Fibroblast of skin of right biceps (primary cell): ENCODE measurements around the gene ACADVL.

Source experiments
- DNase-seq: peaks from one replicate; pipeline ENCODE4 v3.0.0-alpha.2; 2013

ACADVL gene

DNA sequence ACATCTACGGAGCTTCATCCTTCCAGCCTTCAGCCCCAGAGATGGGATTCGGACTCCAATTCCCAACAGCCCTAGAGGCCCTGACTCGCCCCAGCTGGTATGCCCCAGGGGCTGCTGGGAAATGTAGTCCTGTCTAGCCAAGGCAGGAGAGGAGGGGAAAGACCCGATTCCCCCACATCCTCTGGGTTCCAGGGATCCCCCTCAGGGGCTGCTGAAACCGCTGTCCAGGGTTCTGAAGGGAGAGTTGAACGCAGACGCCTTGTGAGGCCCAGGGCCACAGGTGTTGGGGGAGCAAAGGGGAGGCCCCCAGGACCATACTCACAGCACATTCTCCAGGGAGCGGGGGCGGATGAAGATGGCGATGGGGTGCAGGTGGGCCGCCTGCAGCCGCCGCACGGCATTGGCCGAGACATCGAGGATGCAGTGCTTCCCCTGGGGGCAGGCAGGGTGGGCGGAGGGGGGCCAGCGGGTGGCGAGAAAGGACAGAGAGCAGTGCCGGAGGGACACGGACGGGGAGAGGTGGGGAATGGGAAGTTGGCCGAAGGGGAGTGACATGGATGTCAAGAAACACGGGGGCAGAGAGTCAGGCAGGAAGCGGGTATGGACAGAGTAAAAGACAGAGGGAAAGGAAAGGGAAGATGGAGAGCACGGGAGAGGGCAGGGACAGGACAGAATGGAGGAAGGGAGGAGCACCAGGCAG lies 28.0 kb upstream of the ACADVL start:
- DNase-seq = peak; percentile 43

GRCh38 chr17:7192271-7192937 lies 27.3 kb upstream of the ACADVL start:
- no peak for DNase-seq

GRCh38 chr17:7195971-7196370 lies 23.8 kb upstream of the ACADVL start:
- no peak for DNase-seq

- DNase-seq = no peak
Measured at GRCh38 chr17:7196651-7197401, 22.9 kb upstream of the ACADVL start.

GRCh38 chr17:7203391-7203790 lies 16.3 kb upstream of the ACADVL start:
- DNase-seq = no peak

DNA sequence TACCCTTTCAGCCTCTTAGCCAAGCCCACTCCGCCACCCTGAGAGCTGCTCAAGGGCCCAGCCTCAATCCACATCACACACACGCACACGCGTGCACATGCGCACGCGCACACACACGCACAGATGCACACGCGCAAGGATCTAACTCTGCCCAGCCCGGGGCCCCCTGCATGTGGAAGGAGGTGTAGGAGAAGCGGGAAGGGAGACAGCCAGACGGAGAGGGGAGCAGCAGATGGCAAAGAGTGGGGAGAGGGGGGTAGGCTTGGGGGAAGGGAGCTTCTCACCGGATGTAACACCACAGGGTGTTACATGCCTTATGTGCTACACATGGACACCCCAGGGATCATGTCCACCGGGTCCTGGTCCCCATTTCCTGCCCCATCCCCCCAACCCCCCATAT lies 15.4 kb upstream of the ACADVL start:
- DNase-seq = peak; percentile 42

- DNase-seq = peak; percentile 89
Measured at GRCh38 chr17:7204828-7205461, 14.8 kb upstream of the ACADVL start.

- no peak for DNase-seq
Measured at GRCh38 chr17:7205561-7205960, 14.2 kb upstream of the ACADVL start.

DNA sequence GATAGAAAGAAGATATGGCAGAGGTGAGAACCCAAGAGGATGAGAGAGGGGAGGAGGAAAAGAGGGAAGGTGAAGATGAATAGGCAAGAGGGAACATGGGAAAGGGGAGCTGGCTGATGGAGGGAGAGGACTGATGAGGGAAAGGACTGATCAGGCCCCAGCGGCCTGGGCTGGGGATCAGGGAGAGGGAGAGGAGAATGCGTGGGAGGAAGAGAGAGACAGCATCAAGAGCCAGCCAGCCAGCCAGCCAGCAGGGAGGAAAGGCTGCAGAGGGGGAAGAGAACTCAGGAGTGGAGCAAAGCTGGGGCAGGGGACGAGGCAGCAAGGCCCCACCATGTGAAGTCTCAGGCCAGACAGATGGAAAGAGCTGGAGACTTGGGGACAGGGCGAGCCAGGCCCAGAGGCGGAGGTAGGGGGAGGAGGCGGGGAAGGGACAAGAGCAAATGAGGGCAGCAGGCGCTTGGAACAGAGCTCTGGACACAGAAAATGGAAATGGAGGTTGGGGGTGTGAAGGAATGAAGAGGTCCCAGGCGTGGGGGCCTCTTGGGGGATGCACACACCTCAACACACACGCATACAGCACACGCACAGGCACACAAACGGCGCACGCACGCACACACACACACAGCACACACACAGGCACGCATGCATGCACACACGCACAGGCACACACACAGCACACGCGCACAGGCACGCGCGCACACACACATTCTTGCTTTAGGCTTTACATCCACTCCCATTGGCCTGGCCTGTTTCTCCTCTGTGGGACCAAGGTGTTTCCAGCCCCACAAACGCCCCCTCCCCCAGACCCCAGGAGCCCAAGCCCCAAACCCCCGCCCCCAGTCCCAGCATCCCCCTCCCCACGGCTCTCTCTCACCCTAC lies 12.4 kb upstream of the ACADVL start:
- DNase-seq = no peak

DNA sequence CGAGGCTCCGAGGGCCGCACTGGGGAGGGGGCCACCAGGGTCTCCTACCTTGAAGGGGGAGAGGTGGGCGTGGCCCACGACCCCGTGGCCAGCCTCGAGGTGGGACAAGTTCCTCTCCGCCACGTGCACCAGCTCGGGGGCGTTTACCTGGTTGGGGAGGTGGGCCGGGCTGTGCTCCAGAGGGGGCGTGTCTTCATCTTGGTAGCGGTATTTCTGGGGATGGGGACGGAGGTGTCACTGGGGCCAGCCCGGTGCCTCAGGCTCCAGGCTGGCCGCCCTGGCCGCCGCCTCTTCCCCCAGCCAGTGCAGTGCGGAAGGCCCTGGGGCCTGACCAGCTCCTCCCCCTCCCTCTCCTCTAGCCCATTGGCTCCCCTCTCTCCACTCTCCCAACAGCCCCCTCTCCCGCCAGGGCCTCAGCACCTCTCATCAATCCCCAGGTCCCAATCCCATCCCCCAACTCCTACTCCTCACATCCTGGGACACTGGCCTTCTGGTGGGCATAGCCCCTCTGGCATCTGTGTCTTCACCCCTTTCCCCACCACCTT lies 11.6 kb upstream of the ACADVL start:
- DNase-seq = no peak

- no peak for DNase-seq
Measured at GRCh38 chr17:7208754-7209460, 10.8 kb upstream of the ACADVL start.

DNA sequence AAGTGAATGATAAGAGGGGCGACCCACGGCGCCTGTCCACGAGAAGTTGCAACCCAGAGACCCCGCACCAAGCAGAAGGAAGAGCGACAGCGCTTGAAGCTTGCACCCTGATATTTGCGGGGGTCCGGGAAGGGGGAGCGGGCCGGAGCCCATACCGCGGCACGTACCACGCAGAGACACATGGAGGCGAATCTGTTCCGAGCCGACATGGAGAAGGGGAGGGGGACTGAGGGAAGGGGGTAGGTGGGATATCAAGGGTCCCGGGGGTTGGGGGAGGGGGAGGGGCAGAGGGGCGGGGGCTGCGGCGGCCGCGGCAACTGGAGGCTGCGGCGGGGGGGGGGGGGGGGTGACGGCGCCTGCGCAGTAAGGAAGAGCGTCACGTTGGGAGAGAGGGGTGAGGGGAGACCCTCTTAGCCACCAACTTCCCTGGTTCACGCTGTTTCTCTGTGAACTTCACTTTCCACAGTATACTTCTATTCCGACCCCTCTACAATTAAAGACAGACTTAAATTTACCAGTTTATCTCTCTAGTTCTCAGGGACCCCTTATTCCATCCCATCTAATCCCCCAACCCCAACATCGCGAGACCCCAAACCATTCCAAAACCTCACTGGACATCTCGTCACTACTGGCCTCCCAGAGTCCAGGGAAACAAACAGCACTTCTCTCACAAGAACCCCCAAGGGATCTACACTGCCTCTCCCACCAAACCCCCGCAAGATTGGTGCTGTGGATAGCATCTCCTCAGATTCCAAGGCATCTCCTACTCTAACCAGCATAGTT lies 8.1 kb upstream of the ACADVL start:
- DNase-seq = no peak

- peak; percentile 86 for DNase-seq
Measured at GRCh38 chr17:7213895-7214299, 5.8 kb upstream of the ACADVL start.

GRCh38 chr17:7214300-7215135 lies 5.2 kb upstream of the ACADVL start:
- DNase-seq = peak; percentile 98

DNA sequence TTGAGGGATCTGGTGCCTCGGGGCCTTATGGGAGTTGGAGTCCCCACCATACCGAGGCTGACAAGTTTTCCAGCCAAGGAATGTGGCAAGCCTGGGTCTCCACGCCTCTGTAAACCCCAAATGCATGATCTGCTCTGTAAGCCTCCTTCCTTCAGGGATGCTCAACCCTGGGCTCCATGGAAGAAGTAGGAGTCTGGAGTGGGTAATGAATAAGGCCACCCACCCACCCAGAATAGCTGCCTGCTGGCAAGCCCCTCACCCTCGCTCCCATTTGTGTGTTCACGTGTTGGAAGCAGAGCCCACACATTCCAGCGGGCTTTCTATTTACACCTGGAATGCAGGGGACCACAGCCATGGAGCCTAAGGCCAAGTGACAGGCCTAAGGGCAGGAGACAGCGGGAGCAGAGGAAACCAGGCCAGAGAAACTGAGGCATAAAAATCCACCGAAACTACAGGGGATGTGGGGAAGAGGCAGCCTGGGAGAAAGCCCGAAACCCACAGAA lies 4.6 kb upstream of the ACADVL start:
- no peak for DNase-seq

GRCh38 chr17:7215652-7216180 lies 4.0 kb upstream of the ACADVL start:
- peak; percentile 57 for DNase-seq

GRCh38 chr17:7216242-7217112 lies 3.3 kb upstream of the ACADVL start:
- no peak for DNase-seq
